ENCODE measurements around the gene EGFL7. TPM values are rescaled to one million over a fixed set of nuclear protein-coding genes. Genes with fewer than 3 reads are reported as not detected.

EGFL7 gene
- total RNA-seq, 1 experiment from 2014 or later = 38.0 TPM

DNA sequence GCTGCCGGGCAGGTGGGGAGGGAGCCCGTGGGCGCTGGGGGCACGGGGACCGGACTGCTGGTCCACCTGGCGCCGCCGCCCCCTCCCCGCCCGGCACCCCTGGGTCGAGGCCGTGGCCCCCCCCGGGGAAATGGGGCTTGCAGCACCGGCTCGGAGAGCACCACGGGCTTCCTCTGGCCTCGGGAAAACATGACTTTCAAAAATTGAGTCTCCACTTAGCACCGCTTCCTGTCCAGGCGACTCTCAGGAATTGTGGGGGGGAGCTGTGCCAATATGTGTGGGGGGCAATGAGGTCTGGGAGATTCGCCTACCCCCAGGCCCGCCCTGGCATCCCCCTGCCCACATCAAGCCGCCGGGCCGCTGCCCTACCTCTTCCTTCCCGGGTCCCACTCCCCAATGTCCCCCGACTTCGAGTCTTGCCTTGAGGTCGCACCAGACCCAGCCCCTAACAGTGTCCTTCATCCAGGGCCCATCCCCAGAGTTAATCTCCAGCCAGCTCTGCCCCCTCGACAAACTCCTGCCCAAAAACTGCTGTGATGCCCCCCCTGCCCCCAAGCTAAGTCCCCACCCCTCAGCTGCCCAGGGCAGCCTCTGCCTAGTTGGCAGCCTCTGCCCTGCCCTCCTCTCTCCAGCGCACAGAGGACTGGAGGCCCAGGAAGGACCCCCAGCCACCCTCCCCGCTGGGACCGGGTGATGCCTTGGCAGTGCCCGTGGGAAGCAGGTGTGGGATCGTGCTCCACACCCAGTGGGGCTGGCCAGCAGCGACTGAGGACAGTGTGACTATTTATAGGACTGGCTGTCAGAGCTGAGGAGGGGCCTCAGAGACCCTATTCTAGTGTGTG lies 3.9 kb downstream of the EGFL7 start:
- Histone ChIP-seq H3K9me3 (ENCODE audit: control insufficient read depth, low read depth, low read length) (no peaks in the 10 kb centered on the region), H3T11ph (ENCODE audit: low read length) (no peak overlapping the region), H3K23ac (ENCODE audit: insufficient read length, low read depth, low read length) (no peak overlapping the region), H4K20me1 (ENCODE audit: control insufficient read depth, insufficient read depth, insufficient read length) (peaks cover 4% of the 10 kb centered on the region), H2BK12ac (ENCODE audit: insufficient read length, low read depth, low read length) (no peak overlapping the region), H3K18ac (ENCODE audit: insufficient read length, low read depth, low read length) (no peak overlapping the region), H3K4me1 (ENCODE audit: insufficient read depth, low read length) (no peaks in the 10 kb centered on the region), H2BK15ac (ENCODE audit: low read depth, low read length) (no peak overlapping the region), H3K23me2 (ENCODE audit: insufficient read length, low read depth, low read length, poor library complexity, severe bottlenecking) (no peaks in the 10 kb centered on the region), H3K14ac (ENCODE audit: insufficient read depth, low read length) (no peak overlapping the region), H3K27ac (ENCODE audit: insufficient read length, low read depth, low read length) (no peak overlapping the region), H2BK20ac (ENCODE audit: low read depth, low read length, poor library complexity, severe bottlenecking) (no peak overlapping the region), H3K79me1 (ENCODE audit: insufficient read depth, low read depth, low read length, poor library complexity, severe bottlenecking) (no peaks in the 10 kb centered on the region), H4K91ac (ENCODE audit: insufficient read length, low read depth, low read length) (no peak overlapping the region), H3K4ac (ENCODE audit: low read depth, low read length) (no peak overlapping the region), H2AK5ac (ENCODE audit: insufficient read length, low read length) (no peak overlapping the region), H2BK5ac (ENCODE audit: insufficient read length, low read length) (no peak overlapping the region), H3K27me3 (ENCODE audit: insufficient read depth, low read length) (no peaks in the 10 kb centered on the region), H3K9ac (ENCODE audit: extremely low read depth, insufficient read length, low read length) (no peak overlapping the region), H3K56ac (ENCODE audit: insufficient read length, low read depth, low read length) (no peak overlapping the region), H4K8ac (replicated peaks; ENCODE audit: insufficient read length, low read depth, low read length) (no peak overlapping the region), H2AFZ (ENCODE audit: low read length) (no peak overlapping the region), H2BK120ac (ENCODE audit: low read depth, low read length, poor library complexity, severe bottlenecking) (no peak overlapping the region), H4K5ac (ENCODE audit: insufficient read length, low read depth, low read length) (no peak overlapping the region), H3K4me2 (ENCODE audit: insufficient read depth, insufficient read length, low read length) (peak overlapping the region; percentile 11), H3K79me2 (ENCODE audit: insufficient read depth, low read length) (no peaks in the 10 kb centered on the region)
- H3K36me3 Mint-ChIP-seq (ENCODE audit: insufficient read depth in 1 of 3, low read depth in 3 of 3) = no peaks in the 10 kb centered on the region
- H3K27me3 Mint-ChIP-seq (ENCODE audit: low read depth) = peaks cover 9% of the 10 kb centered on the region
- peak overlapping the region; percentile 57 to 77 for H3K4me3 Mint-ChIP-seq
- WGBS (ENCODE audit: extremely low coverage, insufficient read length, low lambda C conversion rate) = no CpG with 5 or more reads among the region's 35 CpGs
- no peak for DNase-seq
- TF ChIP-seq, protein P1, sequence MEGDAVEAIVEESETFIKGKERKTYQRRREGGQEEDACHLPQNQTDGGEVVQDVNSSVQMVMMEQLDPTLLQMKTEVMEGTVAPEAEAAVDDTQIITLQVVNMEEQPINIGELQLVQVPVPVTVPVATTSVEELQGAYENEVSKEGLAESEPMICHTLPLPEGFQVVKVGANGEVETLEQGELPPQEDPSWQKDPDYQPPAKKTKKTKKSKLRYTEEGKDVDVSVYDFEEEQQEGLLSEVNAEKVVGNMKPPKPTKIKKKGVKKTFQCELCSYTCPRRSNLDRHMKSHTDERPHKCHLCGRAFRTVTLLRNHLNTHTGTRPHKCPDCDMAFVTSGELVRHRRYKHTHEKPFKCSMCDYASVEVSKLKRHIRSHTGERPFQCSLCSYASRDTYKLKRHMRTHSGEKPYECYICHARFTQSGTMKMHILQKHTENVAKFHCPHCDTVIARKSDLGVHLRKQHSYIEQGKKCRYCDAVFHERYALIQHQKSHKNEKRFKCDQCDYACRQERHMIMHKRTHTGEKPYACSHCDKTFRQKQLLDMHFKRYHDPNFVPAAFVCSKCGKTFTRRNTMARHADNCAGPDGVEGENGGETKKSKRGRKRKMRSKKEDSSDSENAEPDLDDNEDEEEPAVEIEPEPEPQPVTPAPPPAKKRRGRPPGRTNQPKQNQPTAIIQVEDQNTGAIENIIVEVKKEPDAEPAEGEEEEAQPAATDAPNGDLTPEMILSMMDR (conservative IDR thresholded peaks at IDR 0.05) = no peak
- no peak overlapping the region for H3K27ac Mint-ChIP-seq
- peaks cover 0 to 4% of the 10 kb centered on the region in 2 experiments; a peak in 1 of 4 replicates for H3K4me1 Mint-ChIP-seq
- no peaks in the 10 kb centered on the region for H3K9me3 Mint-ChIP-seq

Data from H9 (cell line).